HG03025 (cell line): ENCODE measurements around the gene TNXB.
"Not testable (repeated sequence)": the region's sequence is repeated elsewhere in the genome, so short reads cannot be mapped to it uniquely, and the experiment has no call there.

Experiments
- ATAC-seq: cut with Tn5 transposase; IDR thresholded peaks from one replicate; pipeline ENCODE4 v1.9.1; 2021; ENCODE audit warnings: mild to moderate bottlenecking, moderate library complexity; ENCODE audit not compliant: unreplicated experiment, low FRiP score

TNXB gene

DNA sequence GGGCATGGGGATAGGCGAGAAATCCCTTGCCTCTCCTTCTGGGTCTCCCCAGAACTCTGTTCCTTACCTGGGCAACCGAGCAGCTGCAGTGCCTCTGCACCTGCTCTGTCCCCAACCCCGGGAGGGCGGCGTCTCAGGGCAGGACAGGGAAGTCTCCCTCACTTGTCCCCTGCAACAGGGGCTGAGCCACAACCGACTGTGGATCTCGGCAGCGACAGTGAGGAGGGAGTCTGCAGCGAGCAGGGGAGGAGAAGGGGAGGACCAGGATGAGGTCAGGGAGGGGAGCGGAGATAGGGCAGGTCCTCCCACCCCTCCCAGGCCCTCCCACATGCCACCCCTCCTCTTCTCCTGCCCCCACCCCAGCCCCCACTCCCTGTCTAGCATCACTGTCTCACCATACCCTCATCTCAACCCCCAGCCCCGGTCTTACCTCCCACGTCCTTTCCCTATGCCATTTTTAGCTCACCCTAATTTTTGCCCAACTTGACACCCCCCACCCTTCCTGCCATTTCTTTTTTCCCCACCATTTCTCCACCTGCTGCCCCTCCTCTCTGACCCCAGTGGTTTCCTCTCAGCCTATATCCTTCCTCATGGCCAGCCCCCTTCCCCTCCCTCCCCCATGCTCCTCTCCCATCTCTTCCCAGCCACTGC lies at the start of gene TNXB:
Gene TNXB, minus strand, starts transcription at position 225 of the 651 bp plus-strand sequence. CDS start 11,140 bp downstream, outside the sequence.
- ATAC-seq = no peak

DNA sequence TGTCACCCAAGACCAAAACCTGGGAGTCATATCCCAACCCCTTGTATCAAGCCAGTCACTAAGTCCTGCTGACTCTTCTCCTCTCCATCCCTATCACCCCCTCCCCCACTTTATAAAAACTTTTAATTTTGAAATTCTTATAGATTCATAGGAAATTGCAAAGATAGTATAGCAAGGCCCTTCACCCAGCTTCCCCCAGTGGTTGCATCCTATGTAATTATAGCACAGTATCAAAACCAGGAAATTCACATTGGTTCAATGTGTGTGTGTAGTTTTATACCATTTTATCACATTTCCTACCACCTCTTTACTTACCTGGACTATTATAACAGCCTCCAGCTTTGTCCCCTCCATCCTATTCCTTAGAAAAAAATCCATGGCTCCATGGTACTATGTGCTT lies 48.9 kb upstream of the TNXB start:
- no peak for ATAC-seq

DNA sequence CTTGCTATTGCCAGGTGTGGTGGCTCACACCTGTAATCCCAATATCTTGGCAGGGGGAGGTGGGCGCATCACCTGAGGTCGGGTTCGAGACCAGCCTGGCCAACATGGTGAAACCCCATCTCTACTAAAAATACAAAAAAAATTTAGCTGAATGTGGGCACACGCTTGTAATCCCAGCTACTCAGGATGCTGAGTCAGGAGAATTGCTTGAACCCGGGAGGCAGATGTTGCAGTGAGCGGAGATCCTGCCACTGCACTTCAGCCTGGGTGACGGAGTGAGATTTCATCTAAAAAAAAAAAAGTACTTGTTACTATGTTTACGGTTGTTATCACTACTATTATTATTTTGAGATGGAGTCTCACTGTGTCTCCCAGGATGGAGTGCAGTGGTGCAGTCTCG lies 47.8 kb upstream of the TNXB start:
- ATAC-seq = no peak

GRCh38 chr6:32154514-32155161 lies 45.5 kb upstream of the TNXB start:
- ATAC-seq = no peak

DNA sequence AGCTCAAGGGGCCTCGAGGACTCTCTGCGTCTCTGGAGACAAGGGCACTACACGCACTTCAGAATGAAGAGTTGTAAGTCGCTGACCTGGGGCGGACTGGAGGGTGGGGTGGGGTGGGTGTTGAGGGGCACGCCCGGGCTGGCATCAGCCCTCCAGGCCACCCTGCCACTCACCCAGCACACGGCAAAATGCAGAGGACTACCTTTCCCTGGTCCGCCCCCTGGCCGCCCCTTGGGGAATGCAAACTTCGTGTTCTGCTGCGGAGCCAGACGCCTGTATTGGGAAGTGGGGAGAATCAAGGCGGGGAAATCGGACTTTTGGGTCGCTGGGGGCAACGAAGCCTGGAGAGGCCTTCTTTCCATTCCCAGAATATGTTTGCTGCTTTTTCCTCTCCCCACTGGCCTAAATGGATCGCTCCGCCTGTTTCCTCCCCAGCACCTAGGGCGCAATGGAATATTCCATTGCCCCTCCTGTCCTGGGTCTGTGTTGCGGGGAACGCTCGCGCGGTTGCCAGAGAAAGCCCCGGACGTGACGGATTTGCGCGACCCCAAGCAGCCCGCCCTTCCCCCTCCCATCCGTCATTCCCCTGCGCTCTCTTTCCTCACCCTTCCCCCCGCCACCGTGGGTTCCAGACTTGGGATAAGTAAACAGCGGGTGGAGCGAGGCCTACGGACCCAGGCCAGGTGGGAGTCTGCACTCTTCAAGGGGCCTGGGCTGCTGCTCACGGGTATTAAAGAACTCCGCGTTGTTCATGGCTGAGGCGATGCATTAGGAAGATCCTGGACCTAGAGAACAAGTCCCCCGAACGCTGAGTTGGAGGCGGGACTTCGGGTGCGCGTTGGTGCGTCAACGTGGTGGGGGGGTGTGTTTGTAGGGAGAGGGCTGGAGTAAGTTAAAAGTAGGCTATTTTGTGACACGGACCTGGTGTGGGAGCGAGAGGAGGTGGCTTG lies 44.7 kb upstream of the TNXB start, which contains the start of gene PPT2:
Gene PPT2, plus strand, starts transcription at position 578 of the 950 bp plus-strand sequence. CDS start 454 bp downstream, outside the sequence.
- no peak for ATAC-seq

- ATAC-seq = no peak
Measured at GRCh38 chr6:32152769-32153563, 43.8 kb upstream of the TNXB start.

- ATAC-seq = no peak
Measured at GRCh38 chr6:32151863-32152768, 43.0 kb upstream of the TNXB start, which contains the start of gene PRRT1. TSS of gene PRRT1 (minus strand) at chr6:32151939. CDS start at chr6:32151827, 112 bp downstream.

DNA sequence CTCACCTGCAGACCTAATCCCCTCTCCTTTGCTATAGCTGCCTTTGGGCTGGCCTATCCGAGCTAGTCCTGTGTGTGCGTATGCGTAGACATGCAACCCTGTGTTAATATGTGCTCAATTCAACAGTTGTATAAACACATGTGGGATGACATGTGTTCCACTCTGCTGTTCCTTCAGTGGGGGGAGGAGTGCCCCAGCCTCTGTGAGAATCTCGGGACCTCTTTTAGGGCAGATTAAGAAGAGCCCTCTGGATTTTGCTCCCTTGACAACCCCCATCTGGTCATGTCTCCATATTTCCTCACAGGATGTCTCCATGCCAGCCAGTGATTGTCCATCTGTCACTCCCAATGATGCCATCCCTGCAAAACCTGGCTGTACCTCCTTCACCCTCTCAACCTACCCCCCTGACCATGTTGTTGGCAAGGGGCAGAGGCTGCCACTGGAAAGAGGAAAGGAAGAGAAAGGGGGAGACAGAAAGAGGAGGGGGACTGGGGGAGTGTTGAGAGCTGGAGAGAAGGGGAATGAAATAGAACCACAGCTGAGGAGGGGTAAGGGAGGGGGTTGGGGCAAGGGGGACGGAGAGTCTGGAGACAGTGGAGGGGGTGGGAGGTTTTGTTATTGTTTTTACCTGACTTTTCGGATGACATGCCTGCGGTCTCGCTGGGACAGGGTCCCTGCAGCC lies 42.2 kb upstream of the TNXB start:
- no peak for ATAC-seq

DNA sequence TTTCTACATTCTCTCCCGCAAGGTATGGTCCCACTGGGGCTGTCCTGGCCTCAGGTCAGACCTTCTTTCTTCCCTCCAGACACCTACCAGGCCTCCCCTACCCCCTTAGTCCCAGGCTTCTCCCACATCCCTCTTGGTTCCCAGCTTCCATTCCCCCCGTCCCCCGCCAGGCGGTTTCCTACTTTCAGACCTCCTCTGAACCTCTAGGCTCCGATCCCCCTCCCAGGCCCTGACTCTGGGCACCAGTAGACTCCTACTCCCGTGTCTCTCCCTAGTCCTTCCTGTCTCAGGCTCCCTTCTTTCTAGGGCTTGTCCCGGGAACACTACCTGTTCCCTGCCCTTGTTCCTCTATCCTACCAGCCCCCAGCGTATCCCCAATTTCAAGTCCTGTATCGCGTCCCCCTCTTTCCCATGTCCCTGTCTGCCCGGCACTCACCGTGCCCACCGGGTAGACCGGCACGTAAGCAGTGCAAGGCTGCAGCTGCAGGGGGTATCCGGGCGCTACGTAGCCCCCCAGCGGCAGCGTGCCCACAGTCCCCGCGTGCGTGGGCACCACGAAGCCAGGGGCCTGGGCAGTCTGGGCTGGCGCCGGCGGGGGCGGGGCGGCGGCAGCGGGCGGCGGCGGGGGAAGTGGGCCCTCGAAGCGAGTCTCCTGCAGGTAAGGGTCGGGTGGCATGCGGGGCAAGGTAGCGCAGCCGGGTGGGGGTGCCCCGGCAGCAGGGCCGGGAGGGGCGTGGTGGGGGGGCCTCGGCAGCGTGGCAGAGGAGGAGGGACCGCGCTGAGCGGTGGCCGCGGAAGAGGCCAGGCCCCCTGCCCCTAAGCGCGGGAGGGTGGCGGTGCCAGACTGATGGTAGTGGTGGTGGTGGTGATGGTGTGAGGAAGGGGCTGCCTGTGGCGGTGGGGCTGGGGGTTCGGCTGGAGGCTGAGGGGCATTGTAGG lies 41.1 kb upstream of the TNXB start:
- ATAC-seq = no peak

GRCh38 chr6:32149092-32149755 lies 40.1 kb upstream of the TNXB start:
- no peak for ATAC-seq

DNA sequence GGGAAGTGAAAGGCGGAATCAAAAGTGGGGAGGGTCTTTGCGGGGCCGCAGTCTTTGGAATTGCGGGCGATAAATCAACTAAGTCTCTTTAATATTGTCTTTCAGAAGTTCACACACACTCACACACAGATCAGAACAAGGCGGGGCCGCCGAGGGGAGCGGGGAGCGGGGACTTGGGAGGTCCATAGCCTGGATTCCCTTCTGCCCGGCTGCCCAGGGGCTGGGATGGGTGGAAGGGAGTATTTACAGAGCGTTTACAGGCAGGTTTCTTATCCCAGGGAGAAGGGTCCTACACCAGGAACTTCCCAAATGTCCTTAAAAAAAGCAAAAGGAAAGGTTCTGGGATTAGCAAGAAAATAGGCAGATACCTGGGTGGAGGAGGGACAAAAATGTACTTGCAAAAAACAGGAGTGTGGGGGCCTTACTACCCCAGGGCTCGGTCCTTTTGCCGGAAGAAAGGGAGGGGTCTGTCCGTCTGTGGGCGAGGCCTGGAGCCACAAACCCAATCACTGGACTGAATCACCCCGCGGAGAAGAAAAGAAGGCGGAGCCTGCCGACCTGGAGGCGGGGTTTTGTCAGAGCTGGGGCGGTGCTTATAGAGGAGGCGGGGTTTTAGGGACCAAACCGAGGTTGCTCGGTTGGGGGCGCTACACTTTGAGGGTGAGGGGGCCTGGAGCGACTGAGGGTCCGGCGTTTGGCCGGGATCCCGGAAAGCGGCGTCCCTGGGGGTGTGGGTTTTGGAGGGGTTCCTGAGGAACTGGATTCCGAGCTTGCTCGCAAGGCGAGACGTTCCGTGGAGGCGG lies 39.4 kb upstream of the TNXB start:
- no peak for ATAC-seq

DNA sequence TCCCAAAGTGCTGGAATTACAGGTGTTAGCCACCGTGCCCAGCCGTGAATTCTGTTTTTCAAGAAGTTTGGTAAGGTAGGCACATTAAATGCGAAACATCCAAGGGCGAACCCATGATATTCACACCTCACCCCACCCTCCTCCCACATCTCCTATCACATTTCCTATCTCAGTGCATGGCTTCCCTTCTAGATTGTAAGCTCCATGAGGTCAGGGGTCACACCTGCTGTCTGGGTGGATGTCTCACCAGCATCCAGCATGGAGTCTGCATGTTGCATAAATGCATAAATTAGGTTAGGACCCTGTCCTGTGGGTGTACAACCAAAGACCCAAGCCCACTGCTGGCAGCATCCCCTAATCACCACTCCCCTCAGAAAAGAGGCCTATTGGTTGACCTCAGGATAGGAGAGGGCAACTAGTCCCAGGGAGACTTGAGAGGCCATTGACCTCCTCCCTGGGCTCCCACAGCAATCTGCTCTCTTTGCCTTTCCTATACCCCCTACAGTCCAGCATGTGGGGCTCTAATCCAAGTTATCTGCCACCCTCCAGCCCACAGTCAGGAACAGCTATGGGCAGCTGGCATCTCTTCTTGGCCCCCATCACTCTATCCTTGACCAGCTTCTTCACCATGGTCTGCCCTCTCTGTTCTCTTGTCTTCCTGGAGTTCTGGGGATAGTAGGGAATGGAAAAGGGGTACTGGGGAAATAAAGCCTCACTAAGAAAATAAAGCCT lies 38.4 kb upstream of the TNXB start:
- no peak for ATAC-seq

GRCh38 chr6:32146687-32147086 lies 37.5 kb upstream of the TNXB start:
- ATAC-seq = no peak

- no peak for ATAC-seq
Measured at GRCh38 chr6:32146287-32146686, 37.1 kb upstream of the TNXB start.

GRCh38 chr6:32144238-32144637 lies 35.1 kb upstream of the TNXB start:
- not testable (repeated sequence) for ATAC-seq
